CD4-positive, alpha-beta T cell treated with Interleukin-17A for 4 hours (primary cell): ENCODE results near the gene TMEM242.

ENCODE experiments used
- DNase-seq: peaks from one replicate; pipeline ENCODE4 v3.0.0-alpha.2; 2020; ENCODE audit warnings: mixed read lengths

Gene TMEM242

GRCh38 chr6:157287247-157287850 is 36.0 kb downstream of the TMEM242 start:
- no peak for DNase-seq

DNA sequence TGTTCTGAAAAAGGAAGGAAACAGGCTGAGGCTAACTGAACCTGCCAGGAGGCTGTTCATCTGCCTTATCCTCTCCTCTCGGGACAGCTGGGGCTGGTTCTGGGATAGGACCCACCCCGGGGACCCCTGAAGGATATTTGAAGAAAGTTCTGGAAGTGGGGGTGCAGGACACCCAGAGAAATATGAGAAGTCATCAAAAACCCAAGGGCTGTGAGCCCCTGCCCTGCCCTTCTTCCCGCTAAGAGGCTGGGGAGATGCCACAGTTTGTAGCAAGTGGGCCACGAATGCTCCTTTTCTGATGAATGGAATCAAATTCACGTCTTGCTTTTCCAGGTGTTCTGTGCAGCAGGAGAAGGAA is 37.9 kb downstream of the TMEM242 start:
- DNase-seq = no peak

DNA sequence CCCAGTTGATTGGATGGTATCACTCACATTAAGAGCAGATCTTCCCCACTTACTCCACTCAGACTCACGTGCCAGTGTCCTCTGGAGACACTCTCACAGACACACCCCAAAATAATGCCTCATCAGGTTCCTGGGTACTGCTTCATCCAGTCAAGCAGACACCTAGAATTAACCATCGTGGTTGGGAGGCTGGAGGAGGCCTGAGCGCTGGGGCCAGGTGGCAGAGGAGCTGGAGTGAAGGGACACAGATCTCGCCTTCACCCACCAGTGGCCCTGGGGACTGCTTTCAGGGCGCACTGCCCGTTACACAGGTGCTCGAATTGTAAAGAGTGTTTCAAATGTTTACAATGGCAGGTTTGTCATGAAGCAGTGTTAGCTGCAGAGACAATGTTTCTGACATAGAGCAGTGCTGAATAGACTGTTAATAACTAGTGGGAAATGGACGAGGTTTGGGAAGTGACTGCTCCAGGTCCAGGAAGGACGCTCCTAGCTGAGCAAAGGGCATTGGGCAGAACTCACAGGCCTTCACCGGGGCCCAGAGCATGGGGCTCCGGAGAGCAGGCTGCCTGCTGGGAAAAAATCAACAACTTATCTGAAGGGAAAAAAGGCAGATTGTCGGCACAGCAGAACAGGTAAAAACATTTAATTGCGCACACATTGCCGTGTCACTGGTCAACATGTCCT is 38.4 kb downstream of the TMEM242 start:
- DNase-seq = no peak

DNA sequence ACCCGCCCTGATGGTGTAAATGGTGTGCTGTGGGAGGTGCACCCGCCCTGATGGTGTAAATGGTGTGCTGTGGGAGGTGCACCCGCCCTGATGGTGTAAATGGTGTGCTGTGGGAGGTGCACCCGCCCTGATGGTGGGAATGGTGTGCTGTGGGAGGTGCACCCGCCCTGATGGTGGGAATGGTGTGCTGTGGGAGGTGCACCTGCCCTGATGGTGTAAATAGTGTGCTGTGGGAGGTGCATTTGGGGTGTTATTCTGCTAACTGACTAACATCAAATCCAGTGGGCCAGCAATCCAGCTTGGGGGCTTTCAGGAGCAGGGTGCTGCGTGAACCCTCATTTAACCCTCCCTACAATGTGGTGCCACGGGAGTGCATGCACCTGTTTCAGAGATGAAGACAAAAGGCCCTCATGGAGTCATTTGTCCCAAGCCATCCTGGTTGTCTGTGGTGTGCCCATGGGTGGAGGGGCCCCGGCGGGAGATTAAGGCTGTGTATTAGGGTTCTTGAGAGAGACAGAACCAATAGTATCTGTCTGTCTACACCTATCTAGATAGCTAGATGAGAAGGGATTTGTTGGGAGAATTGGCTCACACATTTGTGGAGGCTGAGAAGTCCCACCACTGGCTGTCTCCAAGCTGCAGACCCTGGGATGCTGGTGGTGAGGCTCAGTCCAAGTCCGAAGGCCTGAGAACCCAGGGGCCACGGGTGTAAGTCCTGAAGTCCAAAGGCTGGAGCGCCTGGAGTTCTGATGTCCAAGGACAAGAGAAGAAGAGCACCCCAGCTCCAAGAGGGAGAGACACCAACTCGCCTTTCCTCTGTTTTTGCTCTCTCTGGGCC is 39.2 kb downstream of the TMEM242 start:
- no peak for DNase-seq

GRCh38 chr6:157283330-157283898 is 39.9 kb downstream of the TMEM242 start:
- DNase-seq = no peak

DNA sequence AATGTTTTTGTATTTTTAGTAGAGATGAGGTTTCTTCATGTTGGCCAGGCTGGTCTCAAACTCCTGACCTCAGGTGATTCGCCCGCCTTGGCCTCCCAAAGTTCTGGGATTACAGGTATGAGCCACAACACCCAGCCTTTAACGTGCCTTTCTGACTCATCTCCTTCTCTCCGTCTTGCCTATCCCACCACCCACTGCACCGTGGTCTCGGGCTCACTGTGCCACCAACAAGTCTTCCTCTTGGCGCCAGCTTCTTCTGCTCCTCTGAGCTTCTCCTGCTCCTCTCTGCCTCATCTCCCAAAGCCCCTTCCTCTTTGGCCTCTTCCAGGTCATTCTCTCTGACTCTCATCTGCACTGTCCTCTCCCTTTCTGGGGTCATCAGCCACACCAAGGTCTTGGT is 41.0 kb downstream of the TMEM242 start:
- DNase-seq = no peak

DNA sequence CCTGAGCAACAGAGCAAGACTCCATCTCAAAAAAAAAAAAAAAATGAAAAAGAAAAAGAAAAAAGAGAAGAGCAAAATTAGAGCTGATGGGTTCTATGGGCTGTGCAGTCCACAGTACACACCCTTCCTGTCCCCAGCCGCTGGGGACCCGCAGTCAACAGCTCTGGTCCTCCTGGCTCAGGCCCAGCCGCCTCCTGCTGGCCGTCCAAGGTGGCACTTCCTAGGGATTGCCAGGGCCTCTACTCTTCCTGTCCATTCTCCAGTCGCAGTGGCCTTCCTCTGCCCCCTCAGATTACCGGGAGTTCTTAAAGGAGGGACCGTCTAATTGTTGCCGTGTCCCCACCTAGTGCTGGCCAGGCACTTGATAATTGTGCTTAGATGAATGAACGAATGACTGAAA is 41.7 kb downstream of the TMEM242 start:
- DNase-seq = no peak

- DNase-seq = no peak
Observed at GRCh38 chr6:157280947-157281346, 42.4 kb downstream of the TMEM242 start.

GRCh38 chr6:157280157-157280556 is 43.2 kb downstream of the TMEM242 start:
- DNase-seq = no peak

DNA sequence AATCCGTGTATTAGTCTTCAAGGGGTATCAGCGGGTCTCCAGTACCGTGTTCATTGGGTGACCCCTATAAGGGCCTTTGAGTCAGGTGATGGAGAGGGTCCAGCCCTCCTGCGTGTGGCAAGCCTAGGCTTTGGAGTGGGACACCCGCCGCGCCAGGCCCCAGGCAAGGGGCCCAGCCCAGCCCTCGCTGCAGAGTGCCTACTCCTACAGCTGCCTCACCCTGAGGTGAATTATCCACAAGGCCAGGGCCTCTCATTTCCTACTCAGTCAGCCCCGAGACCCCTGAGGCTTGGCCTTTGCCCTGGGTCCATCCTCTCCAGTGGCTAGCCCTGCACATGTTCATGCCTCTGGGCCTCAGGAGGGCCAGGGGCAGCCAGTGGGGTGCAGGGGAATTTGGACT is 45.1 kb downstream of the TMEM242 start:
- no peak for DNase-seq

- DNase-seq = no peak
Observed at GRCh38 chr6:157276731-157277130, 46.6 kb downstream of the TMEM242 start.

- DNase-seq = no peak
Observed at GRCh38 chr6:157276134-157276532, 47.2 kb downstream of the TMEM242 start.

DNA sequence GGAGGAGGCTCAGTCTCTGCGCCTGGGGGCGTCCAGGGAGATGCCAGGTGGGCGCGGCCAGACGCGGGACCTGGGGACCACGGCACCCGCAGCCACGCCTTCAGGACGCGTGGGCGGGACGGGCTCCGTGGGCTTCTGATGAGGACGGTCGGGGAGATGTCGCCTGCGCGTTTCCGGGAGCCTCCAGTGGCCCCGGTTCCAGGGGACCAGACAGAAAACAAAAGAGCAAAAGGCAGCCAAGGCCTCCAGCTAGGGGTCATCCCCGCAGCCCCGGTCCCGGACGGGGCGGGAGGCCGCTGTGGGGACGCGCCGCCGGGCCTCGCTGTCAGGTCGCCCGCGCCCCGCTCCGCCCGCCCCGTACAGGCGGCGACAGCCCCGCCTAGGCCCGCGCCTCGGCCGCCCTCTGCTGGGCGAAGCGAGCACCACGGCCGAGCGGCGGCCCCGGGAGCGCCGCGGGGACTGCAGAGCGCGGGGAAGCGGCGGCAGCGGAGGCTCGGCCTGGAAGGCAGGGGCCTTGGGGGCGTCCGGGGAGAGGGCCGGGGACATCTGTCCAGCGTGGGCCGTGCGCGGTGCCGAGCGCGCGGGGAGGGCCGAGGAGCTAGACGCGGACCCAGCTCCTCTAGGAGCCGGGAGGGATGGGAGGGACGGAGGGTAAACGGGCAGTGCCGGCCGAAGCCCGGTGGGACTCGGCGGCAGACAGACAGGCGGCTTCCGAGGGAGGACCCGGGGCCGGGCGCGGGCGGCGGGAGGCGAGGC is 48.7 kb downstream of the TMEM242 start:
- DNase-seq = peak; percentile 86

DNA sequence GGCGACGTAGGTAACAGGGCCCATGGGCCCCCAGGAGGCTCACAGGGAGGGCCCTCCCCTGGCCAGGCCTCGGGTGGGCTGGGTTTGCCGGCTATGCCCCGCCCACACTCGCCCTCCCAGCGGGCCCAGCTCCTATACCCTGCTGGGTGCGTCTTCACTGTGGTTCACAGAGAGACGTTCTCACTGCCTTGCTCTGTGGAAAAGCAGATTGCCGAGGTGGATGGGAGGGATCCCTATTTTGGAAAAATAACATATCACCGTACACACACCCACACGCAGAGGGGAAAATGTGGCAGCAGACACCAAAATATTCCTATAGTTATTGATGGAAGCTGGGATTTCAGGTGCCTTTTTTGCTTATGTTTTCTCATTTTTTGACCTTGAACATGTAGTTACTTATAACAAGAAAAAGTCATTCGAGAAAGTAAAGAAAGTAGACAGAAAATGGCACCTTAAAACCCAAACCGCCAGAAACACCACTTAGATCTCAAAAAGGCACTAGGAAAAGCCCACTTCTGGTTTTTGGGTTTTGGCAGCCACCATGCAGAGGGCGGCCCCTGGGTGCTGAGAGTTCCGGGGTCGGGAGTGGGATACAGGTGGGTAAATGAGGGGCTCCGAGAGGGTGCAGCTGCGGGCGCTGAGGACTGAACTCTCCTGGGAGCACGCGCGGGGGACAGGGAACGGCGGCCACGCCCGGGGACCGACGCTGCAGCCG is 49.4 kb downstream of the TMEM242 start:
- peak; percentile 83 for DNase-seq

DNA sequence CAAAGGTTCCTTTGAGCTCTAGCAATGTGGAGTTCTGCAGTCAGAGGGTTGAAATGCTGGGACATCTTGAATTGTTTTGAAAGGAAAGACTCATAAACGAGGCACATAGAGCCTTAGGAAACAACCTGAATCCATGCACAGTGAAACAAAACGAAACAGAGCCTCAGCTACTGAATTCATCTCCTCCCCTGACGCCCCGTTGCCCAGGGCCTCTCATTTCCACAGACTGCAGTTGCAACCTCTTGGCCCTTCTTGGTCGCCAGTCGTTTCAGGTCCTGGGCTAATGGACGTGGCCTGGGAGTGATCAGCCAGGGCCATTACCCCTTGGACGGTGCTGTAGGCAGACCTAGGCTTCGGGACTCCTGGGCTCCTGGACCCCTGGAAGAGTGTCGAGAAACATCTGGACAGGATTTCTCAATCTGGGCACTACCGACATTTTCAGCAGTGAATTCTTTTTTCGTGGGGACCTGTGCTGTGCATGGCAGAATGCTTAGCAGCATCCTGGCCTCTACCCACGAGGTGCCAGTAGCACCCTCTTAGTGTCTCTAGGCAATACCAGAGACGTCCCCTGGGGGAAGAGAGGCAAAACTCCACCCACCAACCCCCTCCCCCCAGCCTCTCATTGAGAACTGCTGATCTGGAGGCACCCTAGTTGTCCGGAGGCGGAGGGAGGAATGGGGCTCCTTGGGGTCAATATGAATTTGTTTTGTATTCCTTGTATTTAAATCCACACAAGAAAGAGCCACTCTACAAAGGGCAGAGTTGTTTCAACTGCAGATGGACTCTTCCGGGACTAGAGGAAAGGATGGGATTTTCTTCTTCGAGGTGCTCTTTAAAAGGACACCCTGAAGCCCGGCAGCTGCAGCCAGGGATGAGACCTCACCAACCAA is 50.2 kb downstream of the TMEM242 start:
- peak; percentile 50 for DNase-seq

DNA sequence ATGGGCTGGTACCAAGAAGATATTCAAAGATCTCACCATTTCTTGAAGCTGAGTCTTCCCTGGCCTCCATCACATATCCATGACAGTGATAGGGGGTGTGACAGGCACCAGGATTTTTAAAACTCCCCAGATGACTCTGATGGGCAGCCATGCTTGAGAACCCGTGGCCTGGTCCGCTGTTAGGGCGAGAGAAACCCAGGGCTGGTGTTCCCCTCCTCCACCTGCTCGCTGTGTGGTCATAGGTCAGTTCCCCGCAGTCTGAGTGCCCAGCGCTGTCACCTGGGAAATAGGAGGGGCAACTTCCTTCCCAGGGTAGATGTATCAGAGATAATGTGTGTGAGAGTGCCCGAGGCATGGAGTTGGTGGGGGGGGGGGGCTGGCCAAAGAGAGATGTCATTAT is 50.9 kb downstream of the TMEM242 start:
- no peak for DNase-seq

DNA sequence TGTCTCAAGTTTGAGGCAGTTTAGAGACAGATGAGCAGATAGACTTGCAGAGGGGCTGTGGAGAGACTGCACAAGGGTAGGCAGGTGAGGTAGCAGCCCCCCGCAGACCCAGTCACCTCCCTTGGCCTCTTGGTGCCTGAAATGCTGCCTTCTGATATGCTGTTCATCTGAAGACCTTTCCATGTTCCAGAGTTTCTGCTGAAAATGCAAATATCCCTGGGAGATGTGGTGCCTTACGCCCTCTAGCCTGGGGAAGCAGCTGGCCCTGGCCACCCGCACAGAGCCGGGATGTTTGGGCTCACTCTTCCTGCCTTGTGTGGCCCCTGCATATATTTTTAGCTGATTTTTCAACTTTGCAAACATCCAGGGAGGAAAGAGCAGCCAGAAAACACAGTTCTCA is 51.4 kb downstream of the TMEM242 start:
- no peak for DNase-seq

GRCh38 chr6:157271441-157271840 is 51.9 kb downstream of the TMEM242 start:
- DNase-seq = no peak

DNA sequence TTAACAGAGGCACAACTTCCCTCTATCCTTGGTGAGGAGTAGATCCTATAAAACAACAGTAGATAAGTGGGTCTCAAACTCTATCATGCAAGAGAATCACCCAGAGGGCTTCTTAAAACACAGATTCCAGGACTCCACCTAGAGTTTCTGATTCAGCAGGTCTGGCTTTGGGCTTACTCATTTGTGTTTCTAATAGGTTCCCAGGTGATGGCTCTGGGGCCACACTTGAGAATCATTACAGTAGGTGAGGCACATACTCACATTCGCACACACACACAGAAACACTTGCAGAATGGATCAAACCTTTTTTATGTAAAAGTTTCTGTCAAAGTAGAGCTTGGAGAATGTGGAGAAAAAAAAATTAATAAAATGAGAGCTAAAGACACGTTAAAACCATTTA is 52.4 kb downstream of the TMEM242 start:
- no peak for DNase-seq

DNA sequence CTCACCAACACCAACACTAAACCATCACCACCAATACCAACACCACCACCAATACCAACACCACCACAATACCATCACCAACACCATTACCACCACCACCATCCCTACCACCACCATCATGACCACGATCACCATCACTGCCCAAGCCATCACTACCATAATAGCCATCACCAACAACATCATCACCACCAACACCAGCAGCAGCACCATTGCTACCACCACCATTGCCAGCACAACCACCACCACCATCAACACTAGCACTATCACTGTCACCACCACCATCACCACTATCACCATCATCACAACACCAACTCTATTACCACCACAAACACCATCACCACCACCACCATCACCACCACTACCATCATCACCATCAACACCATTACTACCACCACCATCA is 53.0 kb downstream of the TMEM242 start:
- DNase-seq = no peak

GRCh38 chr6:157269261-157269794 is 54.0 kb downstream of the TMEM242 start:
- no peak for DNase-seq
